Thyroid gland (tissue), 4 donors: Measurements from ENCODE around the gene SLC2A4.

ENCODE experiments used
- POLR2A ChIP-seq, 2 donors: fragments of 450-650 bp; IDR thresholded peaks; one replicate each; pipeline ENCODE4 v1.6.1; 2017; ENCODE audit warnings: antibody characterized with exemption in 2 of 2, mild to moderate bottlenecking in 2 of 2, moderate library complexity in 1 of 2
- TF ChIP-seq, protein P1 (sequence below), 6 experiments: fragments of 200-600 bp in 3 of 6; fragments of 450-650 bp in 3 of 6; sonication (generic) in 3 of 6; IDR thresholded peaks; one replicate each; pipeline ENCODE4 v1.5.1; 2016 to 2019; ENCODE audit warnings: antibody characterized with exemption in 6 of 6, mild to moderate bottlenecking in 2 of 6, inconsistent platforms in 1 of 6, moderate library complexity in 1 of 6

DNA sequence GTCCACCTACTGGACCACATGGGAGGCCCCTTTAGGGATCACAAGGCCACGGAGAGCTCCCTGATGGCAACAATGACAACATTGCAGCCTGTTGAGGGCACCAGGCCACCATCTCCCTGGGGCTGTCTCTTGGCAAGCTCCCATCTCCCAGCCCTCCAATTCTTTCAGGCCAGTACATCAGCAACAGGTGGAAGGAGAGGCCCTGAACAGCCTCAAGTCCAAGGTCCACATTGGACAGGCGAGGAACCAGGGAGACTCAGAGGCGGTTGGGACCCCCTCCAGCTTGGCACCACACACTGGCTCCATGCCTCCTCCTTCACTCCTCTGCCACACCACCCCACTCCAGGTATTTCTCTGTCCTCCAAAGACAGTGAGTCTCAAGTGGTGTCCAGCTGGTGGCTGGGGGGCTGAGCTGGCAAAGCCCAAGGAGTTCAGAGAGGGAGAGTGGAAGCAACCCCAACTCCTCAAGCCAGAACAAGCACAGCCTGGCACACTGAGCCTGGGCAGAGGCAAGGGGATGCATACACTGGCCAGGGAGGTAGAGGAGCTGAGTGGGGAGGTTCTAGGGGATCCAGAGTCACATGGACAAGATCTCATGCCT, 53.5 kb downstream of the SLC2A4 start:
- TF ChIP-seq, protein P1, sequence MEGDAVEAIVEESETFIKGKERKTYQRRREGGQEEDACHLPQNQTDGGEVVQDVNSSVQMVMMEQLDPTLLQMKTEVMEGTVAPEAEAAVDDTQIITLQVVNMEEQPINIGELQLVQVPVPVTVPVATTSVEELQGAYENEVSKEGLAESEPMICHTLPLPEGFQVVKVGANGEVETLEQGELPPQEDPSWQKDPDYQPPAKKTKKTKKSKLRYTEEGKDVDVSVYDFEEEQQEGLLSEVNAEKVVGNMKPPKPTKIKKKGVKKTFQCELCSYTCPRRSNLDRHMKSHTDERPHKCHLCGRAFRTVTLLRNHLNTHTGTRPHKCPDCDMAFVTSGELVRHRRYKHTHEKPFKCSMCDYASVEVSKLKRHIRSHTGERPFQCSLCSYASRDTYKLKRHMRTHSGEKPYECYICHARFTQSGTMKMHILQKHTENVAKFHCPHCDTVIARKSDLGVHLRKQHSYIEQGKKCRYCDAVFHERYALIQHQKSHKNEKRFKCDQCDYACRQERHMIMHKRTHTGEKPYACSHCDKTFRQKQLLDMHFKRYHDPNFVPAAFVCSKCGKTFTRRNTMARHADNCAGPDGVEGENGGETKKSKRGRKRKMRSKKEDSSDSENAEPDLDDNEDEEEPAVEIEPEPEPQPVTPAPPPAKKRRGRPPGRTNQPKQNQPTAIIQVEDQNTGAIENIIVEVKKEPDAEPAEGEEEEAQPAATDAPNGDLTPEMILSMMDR (IDR thresholded peaks at IDR 0.05) = no peak
- TF ChIP-seq POLR2A (IDR thresholded peaks at IDR 0.05) = no peak
